HG03060 (cell line): ENCODE data around the gene CHST15.

Experiments
- ATAC-seq: cut with Tn5 transposase; IDR thresholded peaks from one replicate; pipeline ENCODE4 v1.9.1; 2021; ENCODE audit warnings: low read depth, moderate number of reproducible peaks; ENCODE audit not compliant: unreplicated experiment

CHST15 gene

DNA sequence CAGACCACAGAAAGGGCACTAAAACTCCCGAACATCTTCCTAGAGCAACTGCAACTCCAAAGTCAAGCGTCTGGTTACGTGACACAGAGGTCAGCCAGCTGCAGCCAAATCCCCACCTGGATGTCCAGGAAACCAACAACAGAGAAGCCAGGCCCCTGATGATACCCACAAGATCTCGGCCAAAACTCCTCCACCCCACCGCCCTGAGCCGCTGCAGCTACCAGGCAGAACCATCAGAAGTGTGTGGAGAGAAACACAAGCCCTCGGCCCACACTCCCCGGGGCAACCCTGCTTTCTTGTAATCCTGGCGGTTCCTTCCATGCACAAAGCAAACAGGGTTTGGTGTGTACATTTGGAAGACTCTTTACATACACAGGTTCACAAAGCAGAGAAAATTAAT, 8.7 kb downstream of the CHST15 start:
- no peak for ATAC-seq

DNA sequence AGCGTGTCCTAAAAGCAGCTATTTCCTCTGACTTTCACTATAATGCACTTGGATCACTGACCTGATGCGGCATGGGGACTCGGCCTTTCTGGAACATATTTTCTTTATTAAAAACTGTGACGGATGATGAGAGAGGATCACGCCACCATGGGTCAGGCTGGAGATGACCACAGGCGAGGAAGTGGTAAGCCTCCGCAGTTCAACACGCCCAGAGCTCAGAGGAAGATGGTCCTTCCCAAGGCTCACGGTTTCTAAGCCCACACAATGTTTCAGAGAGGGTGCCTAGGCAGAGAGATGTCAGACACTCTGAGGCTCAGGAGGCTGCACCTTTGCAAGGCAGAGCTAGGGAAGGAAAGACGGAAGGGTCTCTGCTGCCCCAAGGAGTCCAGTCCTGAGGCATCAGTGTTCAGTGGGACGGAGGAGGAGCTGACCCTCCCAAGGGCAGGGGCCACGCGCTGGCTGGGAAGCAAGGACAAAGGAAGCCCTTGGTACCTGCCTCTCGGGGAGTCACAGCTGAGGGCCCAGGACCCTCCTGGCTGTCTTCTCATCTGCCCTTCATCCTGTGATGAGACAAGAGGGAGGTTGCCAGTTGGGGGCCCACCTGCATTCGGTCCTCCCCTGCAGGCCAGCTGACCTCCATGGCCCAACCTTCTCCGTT, 9.5 kb downstream of the CHST15 start:
- no peak for ATAC-seq

DNA sequence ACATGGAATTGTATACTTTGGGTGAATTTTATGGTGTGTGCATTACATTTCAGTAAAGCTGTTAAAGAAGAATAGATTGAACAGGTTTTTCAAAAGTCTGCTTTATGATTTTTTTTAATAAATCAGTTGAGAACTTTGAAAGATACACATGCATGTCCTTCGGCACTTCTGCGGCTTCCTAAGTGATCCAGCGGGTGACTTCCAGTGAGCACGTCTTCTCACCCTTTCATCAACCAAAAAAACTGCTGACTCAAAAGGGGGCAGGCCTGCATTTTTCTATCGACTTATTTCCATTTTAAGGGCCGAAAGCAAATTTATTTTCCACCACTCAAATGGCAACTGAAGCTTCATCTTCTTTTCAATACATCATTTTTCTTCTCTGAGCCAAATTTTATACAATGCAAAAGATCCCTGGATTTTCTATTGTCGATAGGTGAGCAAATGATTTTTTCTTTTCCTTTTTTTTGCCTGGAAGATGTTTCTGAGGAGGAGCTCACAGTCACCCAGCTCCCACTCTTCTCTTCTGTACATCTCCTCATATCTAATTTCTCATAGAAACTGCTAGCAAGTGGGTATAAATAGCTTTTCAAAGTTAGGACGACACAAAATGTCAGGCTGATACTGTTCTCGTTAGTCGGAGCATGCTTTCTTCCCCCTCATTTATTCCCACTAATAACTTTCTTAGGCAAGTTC, 10.2 kb downstream of the CHST15 start:
- ATAC-seq = no peak

DNA sequence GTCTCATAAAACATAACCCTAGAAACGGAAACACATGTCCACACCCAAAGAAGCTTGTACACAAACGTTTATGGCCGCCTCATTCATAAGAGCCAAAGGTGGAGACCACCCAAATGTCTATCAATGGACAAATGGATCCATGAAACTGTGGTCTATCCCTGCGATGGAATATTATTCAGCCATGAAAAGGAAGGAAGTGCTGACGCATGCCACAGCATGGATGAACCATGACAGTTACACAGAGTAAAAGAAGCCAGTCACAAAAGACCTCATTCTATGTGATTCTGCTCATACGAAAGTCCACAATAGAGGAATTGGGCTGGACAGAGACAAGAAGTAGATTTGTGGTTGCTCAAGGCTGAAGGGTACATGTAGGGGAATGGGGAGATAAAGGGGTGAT, 10.8 kb downstream of the CHST15 start:
- no peak for ATAC-seq

DNA sequence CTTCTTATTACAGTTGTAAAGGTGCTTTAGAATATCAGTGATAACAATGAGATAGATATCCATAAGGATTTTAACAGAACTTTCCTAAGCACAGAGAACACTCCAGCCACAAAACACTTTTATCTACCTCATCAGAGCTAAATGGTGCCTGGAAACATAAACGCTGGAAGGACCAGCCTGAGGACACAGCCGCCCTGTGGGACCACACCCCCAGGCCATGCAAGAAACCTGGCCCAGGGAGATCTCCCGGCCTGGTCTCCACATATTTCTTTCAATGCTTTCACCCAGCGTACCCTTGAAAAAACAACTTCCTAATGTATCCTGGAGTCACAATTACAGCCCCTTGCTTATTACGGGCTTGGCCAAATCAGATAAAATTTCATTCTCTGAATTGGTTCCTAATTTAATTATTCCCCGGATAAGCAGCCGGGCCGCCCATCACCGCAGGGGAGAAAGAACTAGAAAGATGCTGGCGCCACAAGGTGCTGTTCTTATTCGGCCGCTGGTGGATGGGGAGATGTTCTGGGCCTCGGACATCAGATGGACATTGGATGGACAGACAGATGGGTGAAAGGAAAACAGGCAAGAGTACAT, 11.8 kb downstream of the CHST15 start:
- ATAC-seq = no peak

DNA sequence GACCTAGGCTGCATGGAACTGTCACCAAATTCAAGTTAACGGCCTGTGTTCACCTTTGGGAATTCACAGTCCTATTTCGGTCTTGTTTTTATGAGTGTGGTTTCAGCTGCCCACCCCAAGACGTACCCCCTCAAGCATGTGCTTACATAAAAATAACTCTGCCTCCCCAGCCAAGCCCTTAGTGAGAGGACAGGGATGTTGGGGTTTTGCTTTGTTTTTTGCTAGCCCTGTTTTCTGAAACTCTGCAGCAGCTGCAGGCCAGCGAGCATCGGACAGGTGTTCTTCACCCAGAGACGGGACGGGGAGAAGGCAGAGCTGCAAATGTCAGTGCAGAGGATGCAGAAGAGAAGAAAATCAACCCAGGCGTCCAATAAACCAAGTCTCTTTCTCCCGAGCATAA, 13.5 kb downstream of the CHST15 start:
- ATAC-seq = no peak

DNA sequence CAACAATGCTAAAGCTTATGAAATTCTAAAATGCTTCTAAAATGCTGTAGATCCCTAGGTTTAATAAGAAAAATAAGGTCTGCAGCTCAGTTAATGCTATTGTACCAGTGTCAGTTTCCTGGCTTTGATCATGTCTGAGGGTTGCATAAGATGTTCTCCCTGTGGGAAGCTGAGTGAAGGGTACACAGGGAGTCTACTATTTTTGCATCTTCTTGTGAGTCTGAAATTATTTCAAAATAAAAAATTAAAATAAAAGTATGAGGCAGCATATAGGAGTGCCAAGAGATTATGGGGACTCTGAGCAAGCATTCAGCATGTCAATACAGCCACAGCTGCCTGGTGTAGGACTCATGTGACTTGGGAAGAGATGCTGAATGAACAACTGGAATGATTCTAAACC, 14.7 kb downstream of the CHST15 start:
- ATAC-seq = no peak

DNA sequence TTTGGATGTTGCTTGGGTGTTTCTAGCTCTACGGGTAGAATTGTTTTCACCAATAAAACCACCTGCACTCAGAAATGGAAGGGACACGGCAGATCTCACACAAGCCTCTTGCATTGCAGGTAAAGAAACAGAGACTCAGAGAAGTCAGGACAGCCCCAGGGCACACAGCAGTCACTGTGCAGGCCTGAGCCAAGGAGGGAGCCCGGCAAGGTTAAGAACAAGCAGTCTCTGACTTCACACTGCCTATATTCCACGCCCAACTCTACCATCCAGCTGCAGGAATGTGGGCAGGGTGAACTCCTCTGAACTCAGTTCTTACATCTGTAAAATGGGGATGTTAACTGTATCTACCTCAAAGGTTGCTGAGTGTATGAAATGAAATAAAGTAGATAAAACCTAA, 15.4 kb downstream of the CHST15 start:
- ATAC-seq = no peak

DNA sequence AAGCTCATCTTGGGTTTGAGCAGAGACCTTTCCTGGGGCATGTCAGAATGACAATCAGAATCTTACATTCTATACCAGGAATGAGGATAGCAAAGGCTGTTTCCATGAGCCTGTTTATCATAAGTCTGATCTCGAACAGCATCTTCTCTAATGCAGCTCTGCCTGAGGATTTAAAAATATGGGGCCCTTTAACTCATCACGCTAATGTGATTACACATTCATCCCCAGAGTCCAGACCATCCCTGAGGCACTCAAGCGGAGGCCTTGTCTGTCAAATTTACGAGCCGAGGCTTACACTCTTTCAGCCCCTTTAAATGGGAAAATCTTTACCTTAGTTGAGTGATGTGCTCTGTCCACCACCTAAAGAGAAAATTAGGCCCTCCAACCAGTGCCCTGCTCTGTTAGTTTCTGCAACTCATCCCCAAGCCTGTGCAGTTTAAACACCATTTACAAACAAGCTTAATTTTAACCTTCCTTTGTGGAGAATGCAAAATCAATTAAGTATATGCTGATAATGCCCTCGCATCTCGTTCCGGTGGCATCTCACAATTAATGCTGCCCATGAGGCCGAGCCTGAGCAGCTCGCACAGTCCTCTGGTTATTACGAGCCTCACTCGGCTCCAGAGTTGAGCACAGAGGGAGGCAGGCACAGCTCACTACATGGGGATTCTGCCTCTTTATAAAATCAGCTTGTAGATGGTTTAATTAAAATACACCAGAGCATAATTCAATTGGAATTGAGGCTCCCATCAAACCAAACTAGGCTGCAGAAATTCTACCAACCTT, 16.0 kb downstream of the CHST15 start:
- ATAC-seq = no peak

DNA sequence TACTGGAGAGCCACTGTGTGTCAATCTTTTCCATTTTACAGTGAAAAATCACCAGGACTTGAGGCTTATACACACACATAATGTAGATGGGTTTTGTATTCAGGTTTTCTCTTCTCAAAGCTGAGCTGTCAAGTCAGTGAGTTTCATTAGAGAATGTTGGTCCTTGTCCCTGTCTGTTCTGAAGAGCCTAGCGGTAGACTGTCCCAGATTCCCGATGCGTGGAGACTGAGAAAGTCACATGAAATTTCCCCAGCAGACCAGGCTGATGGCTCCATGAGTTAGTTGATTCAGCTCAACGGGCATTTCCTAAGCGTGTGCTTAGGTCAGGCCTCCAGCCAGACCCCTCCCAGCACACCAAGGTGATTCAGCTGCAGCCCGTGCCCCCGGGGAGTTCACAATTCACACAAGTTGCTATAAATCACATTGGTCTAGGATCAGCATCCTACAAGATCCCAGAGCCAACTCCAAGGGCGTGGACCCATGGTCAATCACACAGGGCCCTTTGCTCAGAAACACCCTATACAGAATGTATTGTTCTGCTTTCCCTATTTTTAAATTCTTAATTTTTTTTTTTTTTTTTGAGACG, 17.2 kb downstream of the CHST15 start:
- ATAC-seq = no peak

DNA sequence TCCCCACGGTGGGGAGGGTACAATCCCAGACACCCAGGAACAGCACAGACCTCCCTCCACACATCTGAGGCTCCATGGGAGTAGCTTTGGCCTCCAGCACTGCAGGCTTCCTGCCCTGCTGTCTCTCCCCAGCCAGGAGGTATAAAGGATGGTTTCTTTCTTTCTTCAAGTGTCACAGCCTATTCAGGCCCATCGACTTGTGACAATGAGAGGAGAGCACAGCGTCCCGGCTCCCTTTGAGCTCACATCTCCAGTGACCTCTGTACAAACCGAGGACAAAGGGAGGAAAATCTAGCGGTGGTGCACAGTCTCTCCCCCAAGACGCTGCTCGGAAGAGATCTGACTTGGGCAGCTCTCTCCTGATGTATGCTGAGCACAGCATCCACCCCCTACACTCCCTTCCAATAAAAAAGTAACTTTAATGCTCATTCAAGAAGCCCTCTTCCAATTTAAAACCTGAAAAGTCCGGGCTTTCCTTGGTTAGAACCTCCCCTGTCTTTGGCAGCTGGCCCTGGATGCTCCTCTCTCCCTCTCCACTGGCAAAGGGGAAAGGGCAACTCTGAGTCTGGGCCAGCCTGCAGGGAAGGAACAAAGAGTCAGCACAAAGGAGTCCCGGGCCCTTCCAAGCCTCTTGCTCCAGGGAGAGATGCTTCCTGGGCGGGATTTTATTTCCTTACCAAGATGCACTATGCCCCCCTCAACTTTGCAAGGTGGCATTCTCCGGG, 18.0 kb downstream of the CHST15 start:
- no peak for ATAC-seq

DNA sequence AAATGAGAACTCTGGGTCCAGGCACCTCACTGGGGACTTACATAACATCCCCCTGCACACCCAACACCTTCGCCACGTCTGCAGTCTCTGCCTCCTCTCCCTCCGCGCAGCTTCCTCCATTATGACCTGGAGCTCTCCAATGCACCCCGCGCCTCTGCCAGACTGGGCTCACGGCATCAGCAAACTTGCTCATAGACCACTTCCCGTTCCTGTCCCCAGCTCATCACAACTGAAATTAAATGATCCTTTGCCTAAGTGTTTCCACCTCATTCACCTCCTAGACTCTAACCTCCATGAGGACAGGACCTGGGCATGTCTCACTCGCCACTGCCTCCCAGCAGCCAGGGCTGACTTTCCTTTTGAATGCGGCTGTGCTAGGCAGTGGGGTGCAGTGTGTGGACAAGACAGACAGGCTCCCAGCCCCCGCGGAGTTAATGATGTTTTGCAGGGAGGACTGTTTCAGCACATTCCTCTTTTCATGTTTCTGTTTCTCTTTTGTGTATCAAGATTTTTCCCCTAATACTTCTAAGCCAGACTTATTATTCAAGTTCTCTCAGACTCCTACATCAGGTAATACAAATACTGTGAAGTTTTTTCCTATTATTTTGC, 18.8 kb downstream of the CHST15 start:
- ATAC-seq = no peak

DNA sequence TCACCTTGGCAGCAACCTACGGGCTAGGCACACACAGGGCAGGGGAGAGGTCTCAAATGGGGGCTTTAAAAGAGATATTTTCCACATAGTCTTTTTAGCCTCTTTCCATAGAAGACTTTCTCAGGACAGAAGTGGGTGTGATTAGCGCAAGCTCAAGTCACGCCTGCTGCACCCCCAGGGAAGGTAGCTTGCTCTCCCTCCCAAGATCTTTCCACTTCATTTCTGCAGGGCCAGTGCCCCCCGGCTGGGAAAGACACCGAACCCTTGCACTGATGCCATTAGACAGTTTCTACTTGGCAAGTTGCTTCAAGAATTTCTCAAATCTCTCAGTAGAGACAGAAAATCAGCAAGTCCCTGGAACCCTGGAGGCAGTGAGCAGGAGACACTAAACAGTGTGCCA, 19.4 kb downstream of the CHST15 start:
- ATAC-seq = no peak

DNA sequence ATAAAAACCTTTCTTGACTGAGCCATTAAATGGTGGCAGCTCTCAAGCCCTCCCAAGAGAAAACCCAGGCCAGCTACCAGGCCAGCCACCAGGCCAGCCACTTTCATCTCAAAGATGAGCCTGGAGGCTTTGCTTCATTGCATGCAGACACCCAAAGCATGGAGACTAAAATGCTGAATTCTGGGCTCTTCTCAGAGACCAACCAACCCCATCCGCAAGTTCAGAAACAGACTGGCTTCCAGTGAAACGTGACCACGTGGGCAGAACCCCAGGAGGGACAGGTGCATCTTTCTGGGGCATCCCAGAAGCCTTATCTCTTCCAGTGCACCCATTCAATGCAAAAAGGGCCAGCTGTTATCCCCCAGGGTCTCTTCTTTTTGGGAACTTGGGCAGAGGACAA, 20.9 kb downstream of the CHST15 start:
- no peak for ATAC-seq

DNA sequence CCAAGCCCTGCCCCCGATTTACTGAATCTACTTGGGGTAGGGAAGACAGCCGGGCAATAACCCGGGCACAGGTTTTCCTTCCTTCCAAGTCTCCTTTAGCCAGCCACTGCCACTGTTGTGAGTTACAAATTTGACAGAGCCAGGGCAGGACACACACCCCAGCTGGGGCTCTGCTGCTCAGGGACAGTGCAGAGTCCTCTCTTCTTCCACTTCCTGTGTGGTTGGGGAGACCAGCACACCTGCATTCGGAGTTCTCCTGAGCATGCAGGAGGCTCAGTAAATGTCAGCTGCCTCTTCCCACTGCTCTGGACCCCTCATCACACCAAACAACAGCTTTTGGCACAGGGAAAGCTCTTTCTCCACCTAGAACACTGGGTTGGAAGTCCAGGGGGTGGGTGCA, 21.3 kb downstream of the CHST15 start:
- no peak for ATAC-seq

DNA sequence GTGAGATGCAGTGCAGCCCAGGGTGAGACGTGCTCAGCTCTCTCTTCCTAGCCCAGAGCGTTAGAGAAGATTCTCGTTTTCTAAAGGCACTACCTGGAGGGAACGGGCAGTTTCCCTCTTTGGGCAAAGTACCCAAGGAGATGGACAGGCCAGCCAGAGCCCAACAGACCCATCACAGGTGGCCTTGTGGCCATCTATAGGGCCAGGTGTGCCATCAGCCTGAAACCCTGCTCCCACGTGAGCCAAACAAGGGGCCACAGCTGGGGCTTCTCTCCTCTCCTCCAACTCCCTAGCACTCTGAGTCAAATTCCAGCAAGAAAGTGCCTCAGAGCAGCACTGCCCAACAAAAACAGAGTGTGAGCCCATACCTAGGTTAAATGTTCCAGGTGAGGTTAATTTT, 22.3 kb downstream of the CHST15 start:
- ATAC-seq = no peak

DNA sequence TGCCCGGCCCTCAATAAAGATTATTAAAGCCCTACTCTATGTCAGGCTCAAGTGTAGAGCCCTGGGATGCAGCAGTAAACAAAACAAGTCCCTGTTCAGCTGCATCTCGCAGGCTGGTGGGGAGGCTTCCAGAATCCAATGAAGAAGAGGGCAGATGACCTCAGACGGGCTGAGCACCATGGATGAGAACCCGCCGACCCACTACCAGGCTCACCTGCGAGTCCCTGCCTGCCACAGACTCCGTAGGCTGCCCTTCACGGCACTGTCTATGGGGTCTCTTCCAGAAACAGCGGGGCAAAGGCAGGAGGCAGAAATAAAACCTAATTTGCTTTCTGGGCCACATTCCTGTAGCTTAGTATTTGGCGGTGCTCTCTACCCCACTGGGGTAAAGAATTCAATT, 22.7 kb downstream of the CHST15 start:
- ATAC-seq = no peak

DNA sequence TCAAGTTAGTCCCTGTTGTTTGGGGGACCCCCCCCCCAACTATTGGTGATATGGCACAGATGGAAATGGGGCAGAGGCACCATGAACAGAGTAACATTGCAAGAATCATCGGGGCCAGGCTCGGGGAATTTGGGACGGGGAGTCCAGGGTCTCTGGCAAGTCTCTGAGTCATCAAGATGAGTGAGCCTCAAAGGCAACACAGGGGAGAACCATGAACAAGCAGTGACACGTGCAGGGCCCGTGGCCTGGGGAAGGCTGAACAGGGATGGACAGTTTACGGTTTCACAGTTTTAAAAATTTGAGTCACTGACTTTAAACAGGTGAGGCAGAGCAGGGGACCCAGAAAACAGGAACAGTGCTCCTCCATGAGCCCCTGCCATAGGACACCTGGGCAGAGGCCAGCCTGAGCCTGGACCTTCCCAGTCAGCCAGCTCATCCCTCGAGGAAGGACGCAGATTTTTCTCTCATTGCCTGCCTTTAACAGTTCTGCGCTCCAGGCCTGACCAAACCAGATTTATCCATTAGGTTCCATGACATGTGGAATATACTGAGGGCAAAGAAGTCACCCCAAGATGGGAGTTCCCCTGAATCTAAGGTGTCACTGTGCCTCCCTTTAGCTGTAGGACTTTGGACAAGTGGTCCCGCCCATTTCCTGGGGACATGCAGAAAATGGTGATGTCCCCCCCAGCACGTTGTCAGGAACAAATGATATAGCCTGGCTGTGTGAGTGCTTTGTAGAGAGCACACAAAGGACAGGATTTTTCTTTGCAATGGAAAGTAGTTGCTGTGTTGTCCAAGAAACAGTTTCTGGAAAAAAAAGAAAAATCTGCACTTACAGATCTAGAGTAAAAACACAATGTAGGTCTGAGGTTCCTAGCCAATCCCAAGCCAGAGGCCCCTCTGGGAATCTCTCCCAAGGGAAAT, 23.8 kb downstream of the CHST15 start:
- no peak for ATAC-seq

DNA sequence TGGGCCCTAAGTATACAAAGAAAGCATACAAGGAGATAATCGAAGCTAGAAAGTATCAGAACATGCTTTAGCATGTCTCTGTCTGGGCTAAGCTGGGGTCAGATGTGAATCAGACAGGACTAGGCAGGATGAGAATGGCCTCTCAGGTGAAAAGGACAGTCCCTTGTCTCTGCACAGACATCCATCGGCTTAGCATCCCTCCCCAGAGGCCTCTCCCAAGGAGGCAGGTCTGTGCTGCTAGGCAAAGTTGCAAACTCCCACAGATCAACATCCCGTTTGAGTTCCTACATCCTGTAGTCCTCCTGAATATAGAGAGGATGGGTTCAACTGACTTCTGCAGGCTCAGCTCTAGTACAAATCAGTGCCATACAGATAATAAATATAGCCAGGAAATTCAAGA, 24.5 kb downstream of the CHST15 start:
- no peak for ATAC-seq
